ENCODE measurements around the gene ADO.

GRCh38 chr10:62801871-62802270 lies 2.6 kb upstream of the ADO start:
- TF ChIP-seq FOXK2 (conservative IDR thresholded peaks at IDR 0.05 in 1 of 2, IDR thresholded peaks at IDR 0.05 in 1 of 2; ENCODE audit: low read depth in 2 of 2), result no peak
- TF ChIP-seq PHF8 (IDR thresholded peaks at IDR 0.05; ENCODE audit: borderline replicate concordance, low read length), result no peak
- no peak for TF ChIP-seq CTCF (IDR thresholded peaks at IDR 0.05 in 2 of 3, conservative IDR thresholded peaks at IDR 0.05 in 1 of 3; ENCODE audit: insufficient read depth in 2 of 3, low read depth in 1 of 3, low read length in 3 of 3)
- TF ChIP-seq NFIC (IDR thresholded peaks at IDR 0.05), result no peak

Measured in K562 (cell line).